Measurements from ENCODE around the gene KIF1B.

The KIF1B gene

GRCh38 chr1:10306435-10306834 lies 96.1 kb downstream of the KIF1B start:
- no peak overlapping the region for H2BK15ac ChIP-seq (replicated peaks; ENCODE audit: low read depth)
- peaks cover 1% of the 10 kb centered on the region for H3K79me1 ChIP-seq (ENCODE audit: low read length)
- no peak overlapping the region for H2BK120ac ChIP-seq (ENCODE audit: low read depth, low read length)
- H3K79me2 ChIP-seq (ENCODE audit: control insufficient read depth, insufficient read depth, low read length) = no peaks in the 10 kb centered on the region
- no peak overlapping the region for H3K56ac ChIP-seq (ENCODE audit: low read length)
- DNase-seq = no peak
- no peaks in the 10 kb centered on the region for H3K27me3 ChIP-seq (ENCODE audit: insufficient read depth, low read length, poor library complexity)
- no peak overlapping the region for H2BK5ac ChIP-seq (ENCODE audit: low read length)
- no peak overlapping the region for H3K4me2 ChIP-seq (ENCODE audit: low read length)
- no peak overlapping the region for H3K4me3 ChIP-seq (ENCODE audit: low read length)
- no peak overlapping the region for H2AK5ac ChIP-seq (ENCODE audit: low read length)
- H4K5ac ChIP-seq (ENCODE audit: low read length) = no peak overlapping the region
- H3K4me1 ChIP-seq (ENCODE audit: control insufficient read depth, low read depth, low read length) = no peaks in the 10 kb centered on the region
- H3K27ac ChIP-seq (ENCODE audit: low read depth, low read length) = no peak overlapping the region
- no peak overlapping the region for H3K4ac ChIP-seq (ENCODE audit: low read depth, low read length)
- H3K9ac ChIP-seq (ENCODE audit: low read length) = no peak overlapping the region
- no CpG with 5 or more reads among the region's 2 CpGs for WGBS (ENCODE audit: extremely low coverage, insufficient coverage, low lambda C conversion rate)
- H3K36me3 ChIP-seq (ENCODE audit: control insufficient read depth, insufficient read depth, low read length) = no peaks in the 10 kb centered on the region
- H3K18ac ChIP-seq (ENCODE audit: low read length) = no peak overlapping the region
- no peak overlapping the region for H4K8ac ChIP-seq (ENCODE audit: low read depth, low read length)
- H3K23ac ChIP-seq (ENCODE audit: low read length) = no peak overlapping the region

GRCh38 chr1:10308001-10308400 lies 97.6 kb downstream of the KIF1B start:
- Histone ChIP-seq H4K8ac (ENCODE audit: low read depth, low read length) (no peak overlapping the region), H3K4me2 (ENCODE audit: low read length) (no peak overlapping the region), H3K18ac (ENCODE audit: low read length) (no peak overlapping the region), H3K9ac (ENCODE audit: low read length) (no peak overlapping the region), H2BK5ac (ENCODE audit: low read length) (no peak overlapping the region), H3K4me1 (ENCODE audit: control insufficient read depth, low read depth, low read length) (no peaks in the 10 kb centered on the region), H3K27me3 (ENCODE audit: insufficient read depth, low read length, poor library complexity) (no peaks in the 10 kb centered on the region), H2AK5ac (ENCODE audit: low read length) (no peak overlapping the region), H4K5ac (ENCODE audit: low read length) (no peak overlapping the region), H3K36me3 (ENCODE audit: control insufficient read depth, insufficient read depth, low read length) (no peaks in the 10 kb centered on the region), H3K56ac (ENCODE audit: low read length) (no peak overlapping the region), H3K27ac (ENCODE audit: low read depth, low read length) (no peak overlapping the region), H2BK120ac (ENCODE audit: low read depth, low read length) (no peak overlapping the region), H3K4me3 (ENCODE audit: low read length) (no peak overlapping the region), H3K79me2 (ENCODE audit: control insufficient read depth, insufficient read depth, low read length) (no peaks in the 10 kb centered on the region), H3K79me1 (ENCODE audit: low read length) (peaks cover 1% of the 10 kb centered on the region), H3K23ac (ENCODE audit: low read length) (no peak overlapping the region), H3K4ac (ENCODE audit: low read depth, low read length) (no peak overlapping the region), H2BK15ac (replicated peaks; ENCODE audit: low read depth) (no peak overlapping the region)
- WGBS (ENCODE audit: extremely low coverage, insufficient coverage, low lambda C conversion rate) = no CpG with 5 or more reads among the region's 3 CpGs
- DNase-seq = no peak

GRCh38 chr1:10309243-10310011 lies 99.1 kb downstream of the KIF1B start:
- Histone ChIP-seq H3K4me3 (ENCODE audit: low read length) (no peak overlapping the region), H2BK120ac (ENCODE audit: low read depth, low read length) (no peak overlapping the region), H3K4me2 (ENCODE audit: low read length) (no peak overlapping the region), H3K23ac (ENCODE audit: low read length) (no peak overlapping the region), H3K79me1 (ENCODE audit: low read length) (peaks cover 1% of the 10 kb centered on the region), H2AK5ac (ENCODE audit: low read length) (no peak overlapping the region), H3K4me1 (ENCODE audit: control insufficient read depth, low read depth, low read length) (no peaks in the 10 kb centered on the region), H3K56ac (ENCODE audit: low read length) (no peak overlapping the region), H4K5ac (ENCODE audit: low read length) (no peak overlapping the region), H3K27ac (ENCODE audit: low read depth, low read length) (no peak overlapping the region), H3K79me2 (ENCODE audit: control insufficient read depth, insufficient read depth, low read length) (no peaks in the 10 kb centered on the region), H4K8ac (ENCODE audit: low read depth, low read length) (no peak overlapping the region), H3K36me3 (ENCODE audit: control insufficient read depth, insufficient read depth, low read length) (no peaks in the 10 kb centered on the region), H2BK5ac (ENCODE audit: low read length) (no peak overlapping the region), H3K4ac (ENCODE audit: low read depth, low read length) (no peak overlapping the region), H2BK15ac (replicated peaks; ENCODE audit: low read depth) (no peak overlapping the region), H3K9ac (ENCODE audit: low read length) (no peak overlapping the region), H3K18ac (ENCODE audit: low read length) (no peak overlapping the region), H3K27me3 (ENCODE audit: insufficient read depth, low read length, poor library complexity) (no peaks in the 10 kb centered on the region)
- DNase-seq = no peak
- no CpG with 5 or more reads among the region's 6 CpGs for WGBS (ENCODE audit: extremely low coverage, insufficient coverage, low lambda C conversion rate)

- H3K18ac ChIP-seq (ENCODE audit: low read length) = no peak overlapping the region
- H2BK5ac ChIP-seq (ENCODE audit: low read length) = no peak overlapping the region
- no peak overlapping the region for H3K9ac ChIP-seq (ENCODE audit: low read length)
- H3K27ac ChIP-seq (ENCODE audit: low read depth, low read length) = no peak overlapping the region
- no peak overlapping the region for H2BK120ac ChIP-seq (ENCODE audit: low read depth, low read length)
- no peak overlapping the region for H2BK15ac ChIP-seq (replicated peaks; ENCODE audit: low read depth)
- no peaks in the 10 kb centered on the region for H3K36me3 ChIP-seq (ENCODE audit: control insufficient read depth, insufficient read depth, low read length)
- H3K56ac ChIP-seq (ENCODE audit: low read length) = no peak overlapping the region
- no peak overlapping the region for H3K23ac ChIP-seq (ENCODE audit: low read length)
- H3K27me3 ChIP-seq (ENCODE audit: insufficient read depth, low read length, poor library complexity) = no peaks in the 10 kb centered on the region
- H3K79me2 ChIP-seq (ENCODE audit: control insufficient read depth, insufficient read depth, low read length) = no peaks in the 10 kb centered on the region
- no CpG with 5 or more reads among the region's 2 CpGs for WGBS (ENCODE audit: extremely low coverage, insufficient coverage, low lambda C conversion rate)
- DNase-seq = no peak
- no peak overlapping the region for H3K4me2 ChIP-seq (ENCODE audit: low read length)
- H3K4me3 ChIP-seq (ENCODE audit: low read length) = no peak overlapping the region
- no peak overlapping the region for H4K8ac ChIP-seq (ENCODE audit: low read depth, low read length)
- no peaks in the 10 kb centered on the region for H3K79me1 ChIP-seq (ENCODE audit: low read length)
- H3K4ac ChIP-seq (ENCODE audit: low read depth, low read length) = no peak overlapping the region
- H2AK5ac ChIP-seq (ENCODE audit: low read length) = no peak overlapping the region
- H4K5ac ChIP-seq (ENCODE audit: low read length) = no peak overlapping the region
- H3K4me1 ChIP-seq (ENCODE audit: control insufficient read depth, low read depth, low read length) = no peaks in the 10 kb centered on the region
Observed at GRCh38 chr1:10316752-10317151, 106.4 kb downstream of the KIF1B start.

GRCh38 chr1:10319750-10320149 lies 109.4 kb downstream of the KIF1B start:
- Histone ChIP-seq H2AK5ac (ENCODE audit: low read length) (no peak overlapping the region), H3K79me2 (ENCODE audit: control insufficient read depth, insufficient read depth, low read length) (no peaks in the 10 kb centered on the region), H3K23ac (ENCODE audit: low read length) (no peak overlapping the region), H3K56ac (ENCODE audit: low read length) (no peak overlapping the region), H3K9ac (ENCODE audit: low read length) (no peak overlapping the region), H3K27ac (ENCODE audit: low read depth, low read length) (no peak overlapping the region), H3K4me3 (ENCODE audit: low read length) (no peak overlapping the region), H2BK15ac (replicated peaks; ENCODE audit: low read depth) (no peak overlapping the region), H3K18ac (ENCODE audit: low read length) (no peak overlapping the region), H3K4me1 (ENCODE audit: control insufficient read depth, low read depth, low read length) (no peaks in the 10 kb centered on the region), H3K79me1 (ENCODE audit: low read length) (no peaks in the 10 kb centered on the region), H3K36me3 (ENCODE audit: control insufficient read depth, insufficient read depth, low read length) (peaks cover 2% of the 10 kb centered on the region), H4K5ac (ENCODE audit: low read length) (no peak overlapping the region), H2BK120ac (ENCODE audit: low read depth, low read length) (no peak overlapping the region), H2BK5ac (ENCODE audit: low read length) (no peak overlapping the region), H3K27me3 (ENCODE audit: insufficient read depth, low read length, poor library complexity) (no peaks in the 10 kb centered on the region), H3K4ac (ENCODE audit: low read depth, low read length) (no peak overlapping the region), H3K4me2 (ENCODE audit: low read length) (no peak overlapping the region), H4K8ac (ENCODE audit: low read depth, low read length) (no peak overlapping the region)
- DNase-seq = no peak
- no CpG with 5 or more reads among the region's 1 CpG for WGBS (ENCODE audit: extremely low coverage, insufficient coverage, low lambda C conversion rate)

- Histone ChIP-seq H3K56ac (ENCODE audit: low read length) (no peak overlapping the region), H3K4ac (ENCODE audit: low read depth, low read length) (no peak overlapping the region), H3K4me3 (ENCODE audit: low read length) (no peak overlapping the region), H3K4me2 (ENCODE audit: low read length) (no peak overlapping the region), H3K27me3 (ENCODE audit: insufficient read depth, low read length, poor library complexity) (no peaks in the 10 kb centered on the region), H3K79me1 (ENCODE audit: low read length) (no peaks in the 10 kb centered on the region), H4K8ac (ENCODE audit: low read depth, low read length) (no peak overlapping the region), H3K18ac (ENCODE audit: low read length) (no peak overlapping the region), H3K79me2 (ENCODE audit: control insufficient read depth, insufficient read depth, low read length) (no peaks in the 10 kb centered on the region), H3K4me1 (ENCODE audit: control insufficient read depth, low read depth, low read length) (no peaks in the 10 kb centered on the region), H3K27ac (ENCODE audit: low read depth, low read length) (no peak overlapping the region), H3K23ac (ENCODE audit: low read length) (no peak overlapping the region), H2BK120ac (ENCODE audit: low read depth, low read length) (no peak overlapping the region), H3K9ac (ENCODE audit: low read length) (no peak overlapping the region), H2BK15ac (replicated peaks; ENCODE audit: low read depth) (no peak overlapping the region), H2AK5ac (ENCODE audit: low read length) (no peak overlapping the region), H4K5ac (ENCODE audit: low read length) (no peak overlapping the region), H2BK5ac (ENCODE audit: low read length) (no peak overlapping the region), H3K36me3 (ENCODE audit: control insufficient read depth, insufficient read depth, low read length) (peaks cover 2% of the 10 kb centered on the region)
- no peak for DNase-seq
- WGBS (ENCODE audit: extremely low coverage, insufficient coverage, low lambda C conversion rate) = no CpG with 5 or more reads among the region's 4 CpGs
Observed at GRCh38 chr1:10320336-10320735, 110.0 kb downstream of the KIF1B start.
